Measurements from ENCODE around the gene RAP1A. TPM values are rescaled to one million over a fixed set of nuclear protein-coding genes. Genes with fewer than 3 reads are reported as not detected.

The RAP1A gene
- polyA plus RNA-seq, 1 experiment: 78.1 TPM

DNA sequence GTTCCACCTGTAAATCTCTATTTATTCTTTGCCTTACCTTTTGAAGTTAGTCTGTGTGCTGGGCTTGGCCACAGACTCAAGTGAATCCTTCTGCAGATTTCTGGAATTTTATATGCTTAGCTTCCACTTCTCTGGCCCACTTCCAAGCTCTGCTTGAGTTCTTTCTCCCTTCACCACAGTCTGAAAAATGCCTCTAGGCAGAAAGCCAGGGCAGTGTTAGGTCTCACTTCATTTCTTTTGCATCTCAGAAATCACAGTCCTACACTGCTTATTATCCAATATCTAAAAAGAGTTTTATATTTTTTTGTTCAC, 70.7 kb downstream of the RAP1A start:
- ChIA-PET POLR2A (interaction anchor here (0.6 kb wide), 1 partner anchor 97 kb away, joined by 3 read pairs; no protein-coding TSS in a partner anchor), CTCF (interaction anchor here (1.1 to 3.2 kb wide), 5 partner anchors 13 to 208 kb away, joined by 4 to 19 read pairs (median 8); no protein-coding TSS in a partner anchor)
- Histone ChIP-seq H3K9me3 (ENCODE audit: control insufficient read depth, insufficient read depth, low read length) (no peaks in the 10 kb centered on the region; the same call in 1 of the 2 replicates), H3K27me3 (ENCODE audit: control insufficient read depth, insufficient read depth, low read length) (no peaks in the 10 kb centered on the region), H3K4me3 (ENCODE audit: low read depth, low read length) (no peak overlapping the region), H3K27ac (ENCODE audit: low read depth, low read length) (no peak overlapping the region)
- DNase-seq (ENCODE audit: low read depth, low spot score): peak; percentile 77
- TF ChIP-seq, protein P1, sequence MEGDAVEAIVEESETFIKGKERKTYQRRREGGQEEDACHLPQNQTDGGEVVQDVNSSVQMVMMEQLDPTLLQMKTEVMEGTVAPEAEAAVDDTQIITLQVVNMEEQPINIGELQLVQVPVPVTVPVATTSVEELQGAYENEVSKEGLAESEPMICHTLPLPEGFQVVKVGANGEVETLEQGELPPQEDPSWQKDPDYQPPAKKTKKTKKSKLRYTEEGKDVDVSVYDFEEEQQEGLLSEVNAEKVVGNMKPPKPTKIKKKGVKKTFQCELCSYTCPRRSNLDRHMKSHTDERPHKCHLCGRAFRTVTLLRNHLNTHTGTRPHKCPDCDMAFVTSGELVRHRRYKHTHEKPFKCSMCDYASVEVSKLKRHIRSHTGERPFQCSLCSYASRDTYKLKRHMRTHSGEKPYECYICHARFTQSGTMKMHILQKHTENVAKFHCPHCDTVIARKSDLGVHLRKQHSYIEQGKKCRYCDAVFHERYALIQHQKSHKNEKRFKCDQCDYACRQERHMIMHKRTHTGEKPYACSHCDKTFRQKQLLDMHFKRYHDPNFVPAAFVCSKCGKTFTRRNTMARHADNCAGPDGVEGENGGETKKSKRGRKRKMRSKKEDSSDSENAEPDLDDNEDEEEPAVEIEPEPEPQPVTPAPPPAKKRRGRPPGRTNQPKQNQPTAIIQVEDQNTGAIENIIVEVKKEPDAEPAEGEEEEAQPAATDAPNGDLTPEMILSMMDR (IDR thresholded peaks at IDR 0.05; ENCODE audit: low read depth, low read length): no peak

DNA sequence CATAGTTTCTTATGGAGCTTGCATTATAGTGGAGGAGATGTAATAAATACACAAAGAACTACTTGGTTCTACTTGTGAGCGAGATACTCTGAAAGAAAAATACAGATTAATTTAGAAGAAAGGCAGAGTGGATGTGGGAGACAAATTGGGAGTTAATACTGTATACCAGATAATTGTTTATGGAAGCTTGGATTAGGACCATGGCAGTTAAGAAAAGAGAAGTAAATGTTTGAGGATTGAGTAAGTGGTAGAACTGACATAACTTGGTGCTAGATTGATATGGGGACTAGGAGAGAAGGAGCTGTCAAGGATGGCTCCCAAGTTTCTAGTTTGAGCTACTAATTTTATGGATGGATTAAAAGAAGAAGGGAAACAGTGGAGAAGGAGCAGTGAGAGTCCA, 72.3 kb downstream of the RAP1A start:
- DNase-seq (ENCODE audit: low read depth, low spot score): no peak
- TF ChIP-seq, protein P1 (IDR thresholded peaks at IDR 0.05; ENCODE audit: low read depth, low read length): no peak
- ChIA-PET POLR2A (no interaction called here), CTCF (interaction anchor here (0.6 to 2.6 kb wide), 5 partner anchors 23 to 645 kb away, joined by 3 to 14 read pairs (median 6); no protein-coding TSS in a partner anchor)
- Histone ChIP-seq H3K9me3 (ENCODE audit: control insufficient read depth, insufficient read depth, low read length) (no peaks in the 10 kb centered on the region; the same call in 1 of the 2 replicates), H3K27ac (ENCODE audit: low read depth, low read length) (no peak overlapping the region), H3K4me3 (ENCODE audit: low read depth, low read length) (no peak overlapping the region), H3K27me3 (ENCODE audit: control insufficient read depth, insufficient read depth, low read length) (no peaks in the 10 kb centered on the region)

DNA sequence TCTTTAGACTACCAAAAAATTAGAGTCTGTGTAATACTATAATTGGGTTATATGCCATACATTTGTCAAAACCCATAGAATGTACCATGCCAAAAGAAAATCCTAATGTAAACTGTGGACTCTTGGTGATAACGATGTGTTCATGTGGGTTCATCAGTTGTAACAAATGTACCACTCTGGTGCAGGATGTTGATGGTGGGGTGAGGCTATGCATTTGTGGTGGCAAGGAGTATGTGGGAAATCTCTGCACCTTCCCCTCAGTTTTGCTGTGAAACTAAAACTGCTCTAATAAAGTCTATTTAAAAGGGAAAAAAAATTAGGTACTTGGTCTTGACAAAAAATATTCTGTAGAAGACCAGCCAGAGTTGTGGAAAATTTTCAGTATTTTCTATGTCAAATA, 76.2 kb downstream of the RAP1A start:
- ChIA-PET POLR2A (no interaction called here), CTCF (no interaction called here)
- TF ChIP-seq, protein P1 (IDR thresholded peaks at IDR 0.05; ENCODE audit: low read depth, low read length): no peak
- no peak for DNase-seq (ENCODE audit: low read depth, low spot score)
- H3K27ac ChIP-seq (ENCODE audit: low read depth, low read length): no peak overlapping the region
- no peaks in the 10 kb centered on the region for H3K9me3 ChIP-seq (ENCODE audit: control insufficient read depth, insufficient read depth, low read length)
- H3K4me3 ChIP-seq (ENCODE audit: low read depth, low read length): no peak overlapping the region
- H3K27me3 ChIP-seq (ENCODE audit: control insufficient read depth, insufficient read depth, low read length): no peaks in the 10 kb centered on the region

DNA sequence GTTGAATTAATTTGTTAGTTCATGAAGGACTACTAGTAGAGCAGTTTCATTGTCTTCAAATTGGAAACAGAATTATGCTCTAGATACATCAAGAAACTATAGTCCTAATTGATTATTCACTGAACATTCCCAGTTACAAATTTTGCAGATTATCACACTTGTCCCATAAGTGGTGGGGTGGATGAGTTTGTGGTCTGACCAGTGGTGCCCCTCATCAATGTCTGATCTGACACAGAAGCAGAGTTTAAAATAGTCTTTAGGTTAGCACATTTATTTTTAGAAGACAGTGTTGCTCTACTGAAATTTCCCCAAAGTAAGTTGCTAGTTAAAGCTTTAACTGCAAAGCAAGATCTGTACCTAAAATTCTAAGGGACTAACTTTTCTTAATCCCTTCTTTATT, 76.7 kb downstream of the RAP1A start:
- ChIA-PET POLR2A (no interaction called here), CTCF (no interaction called here)
- DNase-seq (ENCODE audit: low read depth, low spot score): no peak
- H3K27me3 ChIP-seq (ENCODE audit: control insufficient read depth, insufficient read depth, low read length): no peaks in the 10 kb centered on the region
- H3K9me3 ChIP-seq (ENCODE audit: control insufficient read depth, insufficient read depth, low read length): no peaks in the 10 kb centered on the region
- TF ChIP-seq, protein P1 (IDR thresholded peaks at IDR 0.05; ENCODE audit: low read depth, low read length): no peak
- H3K4me3 ChIP-seq (ENCODE audit: low read depth, low read length): no peak overlapping the region
- no peak overlapping the region for H3K27ac ChIP-seq (ENCODE audit: low read depth, low read length)

DNA sequence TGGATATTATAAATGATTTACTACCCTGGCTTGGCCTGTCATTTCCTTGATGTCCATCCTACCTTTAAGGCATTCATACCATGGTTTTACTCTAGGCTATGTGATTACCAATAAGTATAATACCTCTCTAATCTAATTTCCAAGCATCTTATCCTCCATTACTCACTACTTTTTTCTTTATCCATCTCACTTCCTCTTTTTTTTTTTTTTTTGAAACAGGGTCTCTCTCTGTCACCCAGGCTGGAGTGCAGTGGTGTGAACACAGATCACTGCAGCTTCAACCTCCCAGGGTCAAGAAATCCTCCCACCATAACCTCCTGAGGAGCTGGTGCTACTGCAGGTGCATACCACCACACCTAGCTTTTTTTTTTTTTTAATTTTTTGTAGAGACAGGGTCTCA, 79.7 kb downstream of the RAP1A start:
- H3K27me3 ChIP-seq (ENCODE audit: control insufficient read depth, insufficient read depth, low read length): no peaks in the 10 kb centered on the region
- ChIA-PET CTCF (interaction anchor here (0.7 to 9.5 kb wide), 3 partner anchors 15 to 191 kb away, joined by 4 to 63 read pairs (median 6); no protein-coding TSS in a partner anchor), POLR2A (interaction anchor here (0.6 kb wide), 1 partner anchor 1809 kb away, joined by 3 read pairs; no protein-coding TSS in a partner anchor)
- TF ChIP-seq, protein P1 (IDR thresholded peaks at IDR 0.05; ENCODE audit: low read depth, low read length): no peak
- no peaks in the 10 kb centered on the region for H3K9me3 ChIP-seq (ENCODE audit: control insufficient read depth, insufficient read depth, low read length)
- no peak for DNase-seq (ENCODE audit: low read depth, low spot score)
- H3K27ac ChIP-seq (ENCODE audit: low read depth, low read length): no peak overlapping the region
- no peak overlapping the region for H3K4me3 ChIP-seq (ENCODE audit: low read depth, low read length)
